Measurements from ENCODE around the gene STK17B. TPM values are rescaled to one million over a fixed set of nuclear protein-coding genes. Genes with fewer than 3 reads are reported as not detected.
"Not testable (repeated sequence)": the region's sequence is repeated elsewhere in the genome, so short reads cannot be mapped to it uniquely, and the experiment has no call there.

Gene STK17B
- polyA plus RNA-seq, 1 experiment, result 31.8 TPM

GRCh38 chr2:196096982-196097745 is 74.2 kb downstream of the STK17B start:
- TF ChIP-seq CTCF (IDR thresholded peaks at IDR 0.05; ENCODE audit: low read depth, low read length), result no peak
- ChIA-PET CTCF (interaction anchor here (0.9 to 1.0 kb wide), 2 partner anchors 19 to 440 kb away, joined by 3 to 5 read pairs; partner anchors contain the start of gene SLC39A10), POLR2A (no interaction called here)
- no peaks in the 10 kb centered on the region for H3K9me3 ChIP-seq (ENCODE audit: control insufficient read depth, insufficient read depth, low read length)
- H3K27me3 ChIP-seq (ENCODE audit: control insufficient read depth, insufficient read depth, low read length), result no peaks in the 10 kb centered on the region
- no peak for DNase-seq (ENCODE audit: low read depth, low spot score)
- H3K27ac ChIP-seq (ENCODE audit: low read depth, low read length), result no peak overlapping the region
- H3K4me3 ChIP-seq (ENCODE audit: low read depth, low read length), result no peak overlapping the region

GRCh38 chr2:196096264-196096663 is 75.1 kb downstream of the STK17B start:
- TF ChIP-seq CTCF (IDR thresholded peaks at IDR 0.05; ENCODE audit: low read depth, low read length), result no peak
- Histone ChIP-seq H3K27me3 (ENCODE audit: control insufficient read depth, insufficient read depth, low read length) (no peaks in the 10 kb centered on the region), H3K27ac (ENCODE audit: low read depth, low read length) (no peak overlapping the region), H3K9me3 (ENCODE audit: control insufficient read depth, insufficient read depth, low read length) (no peaks in the 10 kb centered on the region), H3K4me3 (ENCODE audit: low read depth, low read length) (no peak overlapping the region)
- ChIA-PET POLR2A (no interaction called here), CTCF (no interaction called here)
- no peak for DNase-seq (ENCODE audit: low read depth, low spot score)

- H3K27ac ChIP-seq (ENCODE audit: low read depth, low read length); CTCF ChIA-PET; H3K9me3 ChIP-seq (ENCODE audit: control insufficient read depth, insufficient read depth, low read length); H3K4me3 ChIP-seq (ENCODE audit: low read depth, low read length); POLR2A ChIA-PET; H3K27me3 ChIP-seq (ENCODE audit: control insufficient read depth, insufficient read depth, low read length); DNase-seq (ENCODE audit: low read depth, low spot score): not testable (repeated sequence)
Measured at GRCh38 chr2:196089448-196089847, 81.9 kb downstream of the STK17B start.

GRCh38 chr2:196088203-196088602 is 83.2 kb downstream of the STK17B start:
- Histone ChIP-seq H3K27ac (ENCODE audit: low read depth, low read length) (no peak overlapping the region), H3K27me3 (ENCODE audit: control insufficient read depth, insufficient read depth, low read length) (no peaks in the 10 kb centered on the region), H3K4me3 (ENCODE audit: low read depth, low read length) (no peak overlapping the region), H3K9me3 (ENCODE audit: control insufficient read depth, insufficient read depth, low read length) (peaks cover 5% of the 10 kb centered on the region)
- CTCF ChIA-PET, result interaction anchor here (1.2 kb wide), 1 partner anchor 10 kb away, joined by 4 read pairs; no protein-coding TSS in a partner anchor
- POLR2A ChIA-PET, result no interaction called here
- no peak for DNase-seq (ENCODE audit: low read depth, low spot score)
- no peak for TF ChIP-seq CTCF (IDR thresholded peaks at IDR 0.05; ENCODE audit: low read depth, low read length)

GRCh38 chr2:196086517-196087368 is 84.6 kb downstream of the STK17B start:
- TF ChIP-seq CTCF (IDR thresholded peaks at IDR 0.05; ENCODE audit: low read depth, low read length), result no peak
- Histone ChIP-seq H3K27ac (ENCODE audit: low read depth, low read length) (no peak overlapping the region), H3K9me3 (ENCODE audit: control insufficient read depth, insufficient read depth, low read length) (peaks cover 5% of the 10 kb centered on the region), H3K27me3 (ENCODE audit: control insufficient read depth, insufficient read depth, low read length) (no peaks in the 10 kb centered on the region), H3K4me3 (ENCODE audit: low read depth, low read length) (no peak overlapping the region)
- ChIA-PET CTCF (interaction anchor here (1.5 to 2.3 kb wide), 3 partner anchors 18 to 251 kb away, joined by 4 to 6 read pairs (median 5); partner anchors contain the start of gene DNAH7), POLR2A (no interaction called here)
- no peak for DNase-seq (ENCODE audit: low read depth, low spot score)
